ENCODE results near the gene OSMR. TPM values are rescaled to one million over a fixed set of nuclear protein-coding genes. Genes with fewer than 3 reads are reported as not detected.

The OSMR gene
- total RNA-seq, 4 donors from 2014 or later = 9.2 to 40.2 (median 26.8) TPM

DNA sequence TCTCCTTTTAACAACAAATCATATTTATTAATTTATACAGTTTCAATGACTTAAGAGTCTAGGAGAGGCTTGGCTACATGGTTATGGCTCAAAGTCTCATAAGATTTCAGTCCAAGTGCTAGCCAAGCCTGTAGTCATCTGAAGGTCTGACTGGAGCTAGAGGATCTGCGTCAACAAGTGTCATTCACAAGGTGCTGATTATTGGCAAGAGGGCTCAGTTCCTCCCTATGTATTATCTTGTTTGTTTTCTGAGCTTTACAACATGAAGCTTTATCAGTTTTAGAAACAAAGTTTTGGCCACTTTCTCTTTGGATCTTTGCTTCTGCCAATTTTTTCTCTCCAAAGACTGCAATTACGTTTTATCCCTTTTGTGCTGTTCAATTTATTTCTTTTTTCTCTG, 133.7 kb downstream of the OSMR start:
- TF ChIP-seq POLR2A (IDR thresholded peaks at IDR 0.05) (no peak), CTCF (IDR thresholded peaks at IDR 0.05) (no peak)
- Histone ChIP-seq H3K4me1 (no peaks in the 10 kb centered on the region), H3K9me3 (no peaks in the 10 kb centered on the region), H3K27me3 (no peaks in the 10 kb centered on the region), H3K4me3 (no peak overlapping the region), H3K27ac (no peak overlapping the region), H3K36me3 (peaks cover 0 to 28% (median 0%) of the 10 kb centered on the region in 3 donors)
- no peak for DNase-seq
- intact Hi-C loops (cut with DNase I) = no loop called here
- whole genome bisulfite sequencing, 2 donors = 81 to 96% methylated on average over 2 of the region's 2 CpGs

Other genes starting within 250 kb of the OSMR start
- 10 to 100 TPM; 11.1 to 32.6 (median 18.2) TPM for gene RICTOR, start 228.4 kb downstream of the OSMR start, total RNA-seq

All from esophagus squamous epithelium (tissue), 5 donors.